Measurements from ENCODE around the gene GOLGB1.

Gene GOLGB1

DNA sequence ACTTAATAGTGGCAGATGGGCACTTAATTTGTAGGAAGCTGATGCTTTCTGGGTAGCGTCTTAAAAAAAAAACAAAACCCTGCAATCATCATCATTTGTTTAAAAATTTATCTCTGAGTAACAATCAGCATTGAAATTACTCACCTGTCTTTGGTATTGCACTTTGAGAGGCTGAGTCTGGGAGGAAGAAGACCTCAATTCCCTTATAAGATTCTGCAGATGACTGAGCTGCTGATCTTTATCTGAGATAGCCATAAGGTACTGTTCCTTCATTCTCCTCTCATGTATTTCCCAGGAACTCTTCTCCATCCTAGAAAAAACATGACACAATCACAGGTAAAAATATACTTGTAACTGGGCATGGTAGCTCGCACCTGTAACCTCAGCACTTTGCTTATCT lies 72.4 kb downstream of the GOLGB1 start:
- no peak for DNase-seq

DNA sequence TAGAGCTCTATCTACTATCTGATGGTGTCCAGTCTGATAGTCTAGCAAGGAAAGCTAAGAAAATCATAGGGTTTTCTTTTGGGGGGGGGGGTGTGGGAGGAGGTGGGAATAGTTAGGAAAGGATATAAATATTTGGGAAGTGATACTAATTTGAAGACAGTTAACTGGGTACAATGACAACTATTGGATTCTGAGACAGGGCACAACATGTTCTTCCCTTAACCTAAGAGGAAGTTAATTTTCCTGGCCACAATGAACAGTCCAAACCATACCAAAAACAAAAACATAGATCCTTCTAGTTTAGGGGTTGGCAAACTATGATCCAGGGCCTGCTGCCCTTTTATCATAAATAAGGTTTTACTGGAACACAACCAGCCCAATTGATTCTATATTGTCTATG lies 78.9 kb downstream of the GOLGB1 start:
- no peak for DNase-seq

DNA sequence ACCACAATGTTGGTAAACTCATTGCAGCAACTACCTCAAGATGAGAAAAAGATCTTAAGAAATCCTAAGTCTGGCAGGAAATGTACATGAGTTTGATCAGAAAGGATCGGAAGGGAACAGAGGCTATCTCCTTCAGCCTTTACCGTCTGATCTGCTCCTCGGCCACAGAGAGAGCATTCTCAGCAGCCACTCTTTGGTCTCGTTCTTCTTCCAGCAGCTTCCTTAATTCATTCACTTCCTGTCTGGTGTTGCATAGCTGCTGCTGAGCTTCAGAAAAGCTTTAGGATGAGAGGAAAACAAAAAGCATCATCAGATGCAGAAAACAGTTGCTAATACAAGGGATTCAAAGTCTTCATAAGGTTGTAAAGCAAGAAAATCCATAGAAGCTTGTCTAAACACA lies 82.2 kb downstream of the GOLGB1 start:
- no peak for DNase-seq

DNA sequence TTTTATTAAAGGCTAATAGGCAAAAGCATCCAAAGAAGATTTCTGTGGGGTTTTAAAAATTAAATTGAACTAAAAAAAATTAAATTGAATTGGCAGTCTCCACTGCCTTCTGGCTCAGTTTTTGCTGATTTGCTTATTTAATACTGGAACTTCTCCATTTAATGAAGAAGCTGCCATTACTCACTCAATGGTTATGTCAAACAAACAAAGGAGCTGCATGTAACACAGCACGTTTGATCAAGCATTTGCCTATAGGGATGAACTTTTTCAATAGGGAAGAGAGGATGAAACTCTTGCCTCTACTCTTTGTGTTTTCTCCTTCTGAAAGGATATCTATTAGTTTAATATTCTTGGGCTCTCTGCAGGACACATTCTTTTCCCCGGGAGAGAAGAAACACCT lies 84.1 kb downstream of the GOLGB1 start:
- DNase-seq: no peak

DNA sequence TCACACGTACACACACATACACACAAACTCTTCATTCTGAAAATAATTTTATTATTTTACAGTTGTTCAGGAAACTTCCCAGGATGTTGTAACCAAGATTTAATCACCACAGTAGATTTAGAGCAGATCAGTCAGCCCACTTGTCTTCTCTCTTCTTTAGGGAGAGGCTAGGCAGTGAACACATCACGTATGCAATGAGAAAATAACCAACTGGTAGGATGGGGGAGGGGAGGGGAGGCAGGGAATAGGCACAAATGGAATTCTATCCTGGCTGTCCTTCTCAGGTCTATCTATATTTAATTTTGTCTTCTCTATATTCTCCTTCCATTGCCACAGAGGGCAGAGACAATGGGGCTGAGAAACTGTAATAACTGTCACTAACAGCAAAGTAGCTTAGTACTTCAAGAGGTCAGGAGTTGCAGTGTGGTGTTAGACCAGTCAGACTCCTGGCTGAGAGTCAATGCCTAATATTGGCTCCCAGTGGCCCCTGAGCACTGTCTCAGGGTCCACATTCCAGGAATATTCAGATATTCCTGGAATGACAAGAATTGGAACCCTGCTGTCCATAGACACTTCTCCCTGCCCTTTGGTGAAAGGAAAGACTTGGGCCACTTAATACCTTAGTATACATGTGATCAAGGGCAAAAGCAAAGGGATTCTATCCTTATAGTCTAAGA lies 86.2 kb downstream of the GOLGB1 start:
- peak; percentile 17 for DNase-seq

DNA sequence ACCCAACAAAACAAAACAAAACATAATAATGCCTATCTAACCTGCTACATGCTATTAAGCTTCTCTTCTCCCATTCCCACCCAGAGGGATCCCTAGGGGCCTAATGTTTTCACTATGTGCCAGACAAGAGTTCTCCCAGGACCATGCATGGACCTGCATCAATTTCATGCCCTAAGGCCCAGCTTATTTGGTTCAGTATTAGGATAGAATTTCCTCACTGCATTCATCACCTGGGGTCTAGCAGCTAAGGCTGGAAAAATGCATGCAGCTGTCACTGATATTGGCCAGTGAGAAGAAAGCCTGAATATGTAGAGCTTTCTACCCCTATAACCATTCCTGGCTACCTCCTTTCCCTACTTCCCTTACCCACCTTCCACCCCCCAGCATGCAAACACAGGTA lies 86.8 kb downstream of the GOLGB1 start:
- no peak for DNase-seq

DNA sequence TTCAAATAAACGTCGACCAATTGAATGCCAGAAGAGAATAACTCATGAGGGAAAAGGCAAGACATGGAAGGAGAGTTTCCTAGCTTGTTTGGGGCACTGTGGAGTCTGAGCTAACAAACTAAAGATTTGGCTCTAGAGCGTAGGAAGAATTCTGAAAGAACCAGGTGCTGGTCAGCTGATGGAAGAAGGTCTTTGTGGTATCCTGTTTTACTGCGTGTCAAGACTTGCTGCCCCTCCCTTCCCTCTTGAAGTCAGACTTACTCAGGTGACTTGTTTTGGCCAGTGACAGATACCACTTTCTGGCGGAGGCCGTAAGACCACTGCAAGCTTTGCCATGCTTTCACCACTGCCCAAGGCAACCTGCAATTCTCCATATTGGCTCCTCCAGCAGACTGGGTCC lies 88.2 kb downstream of the GOLGB1 start:
- DNase-seq: no peak

DNA sequence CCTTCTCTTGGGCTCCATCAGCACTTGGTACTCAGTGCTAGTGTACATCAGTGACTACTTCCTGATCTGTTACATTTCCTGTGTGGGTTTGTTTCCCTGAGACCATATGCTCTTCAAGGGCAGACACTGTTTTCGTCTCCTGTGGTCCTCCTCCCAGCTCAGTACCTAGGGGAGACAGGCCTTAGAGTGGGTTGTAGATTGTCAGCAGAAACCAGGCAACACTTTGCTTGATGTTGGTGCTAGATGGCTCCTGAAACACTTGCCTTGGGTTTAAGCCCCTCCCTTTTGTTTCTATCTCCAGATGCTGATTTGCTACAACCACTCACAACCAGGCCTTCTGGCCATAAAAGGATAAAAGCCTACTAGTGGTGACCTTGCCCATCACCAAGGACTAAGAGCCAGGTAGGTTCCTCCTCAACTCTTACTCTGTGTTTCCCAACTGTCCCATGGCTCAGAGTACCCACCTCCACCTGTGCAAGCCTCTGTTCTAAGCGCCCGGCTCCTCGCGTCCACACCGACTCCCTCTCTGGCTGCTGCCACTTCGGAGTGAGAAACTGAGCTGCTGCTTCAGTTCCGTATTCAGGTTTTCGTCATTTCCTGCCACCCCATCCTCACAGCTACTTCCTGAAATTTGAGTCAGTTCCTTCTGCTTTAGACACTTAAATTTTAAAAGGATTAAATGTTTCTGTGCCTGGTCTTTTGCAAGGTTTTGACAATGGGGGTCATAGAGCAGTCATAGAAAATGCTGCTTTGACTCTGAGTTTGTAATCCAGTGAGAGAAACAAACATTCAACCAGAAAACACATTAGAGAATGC lies 89.0 kb downstream of the GOLGB1 start, which contains the start of gene HCLS1:
Gene HCLS1 (minus strand): TSS at position 548 of the 816 bp plus-strand sequence. CDS start 2,556 bp downstream, outside the sequence.
- DNase-seq: no peak

DNA sequence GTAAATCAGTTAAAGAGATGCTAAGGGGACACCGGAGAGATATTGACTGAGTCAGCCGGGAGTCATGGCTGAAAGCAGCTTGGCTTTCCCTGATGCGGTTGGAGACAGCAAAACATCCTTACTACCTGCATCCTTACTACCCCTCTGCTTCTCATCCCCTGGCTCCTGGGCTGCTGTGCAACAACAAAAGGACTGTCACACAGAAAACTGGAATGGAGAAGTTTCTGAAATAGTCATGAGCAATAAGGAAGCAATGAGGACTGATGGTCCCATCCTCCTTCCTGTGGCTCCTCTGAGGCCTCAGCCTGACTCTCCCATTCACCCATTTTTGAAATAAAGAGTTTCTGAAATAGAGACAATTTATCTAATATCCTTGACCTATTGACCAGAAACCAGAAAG lies 90.0 kb downstream of the GOLGB1 start:
- no peak for DNase-seq

DNA sequence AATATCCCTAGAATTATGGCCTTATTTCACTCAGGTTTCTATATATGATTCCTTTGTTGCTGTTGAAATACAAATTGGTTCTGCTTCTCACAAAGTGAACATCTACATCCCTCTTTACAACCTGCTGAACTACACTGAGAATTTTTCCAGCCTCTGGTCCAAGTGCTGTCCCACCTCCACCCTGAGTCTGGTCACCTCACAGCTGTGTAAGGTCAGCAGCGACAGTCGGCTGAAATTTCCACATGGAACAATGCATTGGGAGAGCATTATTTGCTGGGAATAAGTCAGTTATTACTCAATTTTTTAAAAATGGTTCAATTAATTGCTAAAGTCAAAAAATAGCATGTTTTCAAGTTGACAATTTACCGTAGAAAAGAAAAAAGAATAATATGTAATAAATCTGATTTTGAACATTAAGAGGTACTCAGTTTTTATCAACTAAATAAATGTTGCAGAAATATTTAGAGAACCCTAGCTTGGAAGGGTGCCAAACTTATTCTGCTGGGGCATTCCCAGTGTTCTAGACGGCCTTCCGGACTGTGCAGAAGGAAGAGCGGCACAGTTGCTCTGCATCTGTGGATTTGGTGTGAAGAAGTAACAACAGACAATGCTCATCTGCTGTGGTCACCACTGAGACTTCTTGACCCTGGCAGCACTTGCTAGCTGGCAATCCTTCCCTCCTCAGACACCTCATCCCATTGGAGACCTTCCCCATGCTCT lies 90.7 kb downstream of the GOLGB1 start:
- no peak for DNase-seq

DNA sequence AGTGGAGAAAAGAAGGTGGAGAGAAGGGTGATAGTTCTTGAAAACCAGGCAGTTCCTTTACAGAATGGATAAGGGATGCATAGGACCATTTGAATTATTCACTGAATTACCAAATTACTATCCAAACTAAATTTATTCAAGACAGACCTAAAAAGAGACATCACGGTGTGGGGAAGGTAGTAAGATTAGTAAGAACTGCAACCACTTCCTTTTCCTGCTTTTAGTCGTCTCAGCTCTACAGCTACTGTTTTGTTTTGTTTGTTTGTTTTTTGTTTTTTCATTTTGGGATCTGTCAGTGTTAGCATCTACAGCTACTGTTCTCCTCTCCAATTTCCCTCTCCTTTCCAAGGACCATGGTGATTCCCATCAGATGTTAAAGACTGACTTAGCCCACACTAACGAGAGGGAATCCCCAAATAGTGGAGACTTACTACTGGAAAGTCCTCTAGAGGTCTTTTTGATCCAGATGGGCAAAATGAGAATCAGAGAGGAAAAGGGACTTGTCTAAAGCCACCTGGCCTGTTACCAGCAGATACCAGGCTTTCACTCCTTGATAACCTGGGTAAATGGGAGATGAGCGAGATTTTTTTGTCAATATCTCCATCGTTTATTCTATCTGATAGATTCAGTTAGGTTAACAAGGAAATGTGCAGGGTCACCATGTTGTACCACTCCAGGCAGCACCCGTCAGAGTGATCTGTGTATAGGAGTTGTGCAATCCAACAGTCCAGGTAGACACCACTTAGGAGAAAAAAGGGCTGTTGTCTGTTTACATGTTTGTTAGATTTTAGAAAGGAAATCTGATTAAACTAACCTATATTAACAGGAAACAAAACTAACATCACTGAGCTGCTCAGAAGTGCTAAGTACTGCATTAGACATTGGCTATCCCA lies 94.8 kb downstream of the GOLGB1 start:
- DNase-seq: no peak

DNA sequence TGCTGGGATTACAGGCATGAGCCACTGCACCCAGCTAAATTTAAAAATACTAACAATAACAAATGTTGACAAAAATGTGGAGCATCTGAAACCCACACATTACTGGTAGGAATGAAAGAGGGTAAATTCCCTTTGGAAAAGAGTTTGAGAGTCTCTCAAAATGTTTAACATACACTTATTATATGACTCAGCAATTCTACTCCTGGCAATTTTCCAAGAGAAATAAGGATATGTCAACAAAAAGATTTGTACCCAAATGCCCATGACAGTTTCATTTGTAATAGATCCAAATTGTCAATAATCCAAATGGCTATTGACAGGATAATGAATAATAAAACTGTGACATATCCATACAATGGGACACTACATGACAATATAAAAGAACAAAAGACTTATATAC lies 97.9 kb downstream of the GOLGB1 start:
- peak; percentile 24 for DNase-seq

DNA sequence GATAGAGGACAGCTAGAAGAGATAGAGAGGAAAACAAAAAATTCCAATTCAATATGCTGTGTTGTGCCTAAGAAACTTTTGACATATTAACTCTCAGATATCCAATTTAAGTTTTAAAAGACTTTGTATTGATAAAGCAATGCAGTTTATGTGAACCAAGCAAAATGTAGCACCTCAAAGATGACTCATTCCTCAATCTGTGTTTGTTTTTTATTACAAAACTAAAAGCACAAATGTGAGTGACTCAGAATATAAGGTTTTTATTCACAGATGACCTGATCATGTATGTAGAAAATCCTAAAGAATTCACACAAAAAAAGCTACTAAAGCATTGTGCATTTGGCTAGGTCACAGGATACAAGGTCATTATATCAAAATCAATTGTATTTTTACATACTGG lies 99.9 kb downstream of the GOLGB1 start:
- no peak for DNase-seq

DNA sequence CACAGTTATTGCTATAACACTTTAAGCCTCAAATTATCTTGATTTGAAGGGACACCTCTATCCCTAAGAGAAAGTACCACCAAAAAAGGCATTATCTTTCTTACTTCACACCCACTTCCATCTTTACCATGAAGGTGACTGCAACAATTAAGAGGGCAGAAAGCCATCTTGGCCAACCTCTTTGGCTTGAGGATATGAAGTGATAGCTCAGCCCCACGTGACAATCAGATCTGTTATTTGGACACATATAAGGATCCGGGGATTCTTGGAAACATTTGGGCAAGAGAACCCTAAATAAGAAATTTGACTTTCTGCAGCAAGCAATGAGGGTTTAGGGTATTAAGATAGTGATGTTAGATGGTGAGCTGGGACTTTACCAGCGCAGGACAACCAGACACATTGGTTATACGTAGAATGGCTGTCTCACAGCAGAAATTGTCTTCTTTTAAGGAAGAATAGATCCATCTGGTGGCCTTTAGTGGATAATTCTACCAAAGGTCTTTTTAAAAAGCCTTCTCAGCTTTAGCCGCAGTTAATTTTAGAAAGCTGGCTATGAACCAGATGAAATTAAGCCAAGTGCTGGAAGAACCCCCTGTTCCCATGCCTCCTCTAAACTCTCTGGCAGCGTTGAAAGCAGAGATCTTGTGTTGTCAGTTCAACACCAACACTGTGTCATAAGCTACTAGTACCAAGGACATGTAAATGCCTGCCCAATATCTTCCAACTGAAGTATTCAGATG lies 101.2 kb downstream of the GOLGB1 start:
- no peak for DNase-seq

DNA sequence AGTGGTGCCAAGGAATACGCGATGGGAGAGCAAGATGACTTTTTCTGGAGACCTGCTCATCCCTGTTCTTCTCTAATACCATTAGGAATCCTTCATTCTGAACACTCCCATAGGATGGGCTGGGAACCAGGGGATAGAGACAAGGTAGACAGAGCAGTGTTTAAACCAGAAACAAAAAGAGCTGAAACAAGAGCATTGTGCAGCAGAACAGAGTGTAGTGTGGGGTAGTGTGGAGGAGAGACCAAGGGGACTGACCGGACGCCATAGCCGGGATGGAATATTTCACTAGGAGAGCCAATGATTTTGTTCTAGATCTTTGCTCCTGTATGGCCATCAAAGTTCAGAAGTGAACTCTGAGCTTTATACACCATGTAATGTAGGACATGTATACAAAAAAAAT lies 104.5 kb downstream of the GOLGB1 start:
- DNase-seq: no peak

DNA sequence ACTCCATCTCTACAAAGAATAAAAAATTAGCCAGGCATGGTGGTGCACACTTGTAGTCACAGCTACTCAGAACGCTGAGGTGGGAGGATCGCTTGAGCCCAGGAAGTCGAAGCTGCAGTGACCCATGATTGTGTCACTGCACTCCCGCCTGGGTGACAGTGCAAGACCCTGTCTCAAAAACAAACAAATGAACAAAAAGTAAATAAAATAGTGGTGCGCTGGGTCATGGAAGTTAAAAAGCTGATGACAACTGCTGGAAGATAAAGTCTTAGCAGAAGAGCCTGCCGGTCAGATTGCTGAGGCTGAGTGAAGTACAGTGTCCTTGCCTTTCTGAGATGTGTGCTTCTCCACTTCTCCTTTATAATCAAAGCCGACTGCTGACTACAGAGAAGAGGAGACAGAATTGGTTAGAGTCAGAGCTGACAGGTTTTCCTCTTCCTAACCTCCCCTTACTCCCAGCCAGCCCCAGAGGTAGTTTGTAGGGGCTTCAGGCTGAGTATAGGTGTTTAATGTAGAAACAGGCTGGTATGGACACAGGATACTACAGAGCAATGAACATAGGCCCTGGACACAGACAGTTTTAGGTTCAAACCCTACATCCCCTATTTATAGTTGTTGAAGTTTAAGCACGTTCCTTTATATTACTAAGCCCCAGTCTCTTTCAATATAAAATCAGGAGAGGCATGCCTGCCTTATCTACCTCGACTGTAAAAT lies 106.8 kb downstream of the GOLGB1 start:
- DNase-seq: no peak

DNA sequence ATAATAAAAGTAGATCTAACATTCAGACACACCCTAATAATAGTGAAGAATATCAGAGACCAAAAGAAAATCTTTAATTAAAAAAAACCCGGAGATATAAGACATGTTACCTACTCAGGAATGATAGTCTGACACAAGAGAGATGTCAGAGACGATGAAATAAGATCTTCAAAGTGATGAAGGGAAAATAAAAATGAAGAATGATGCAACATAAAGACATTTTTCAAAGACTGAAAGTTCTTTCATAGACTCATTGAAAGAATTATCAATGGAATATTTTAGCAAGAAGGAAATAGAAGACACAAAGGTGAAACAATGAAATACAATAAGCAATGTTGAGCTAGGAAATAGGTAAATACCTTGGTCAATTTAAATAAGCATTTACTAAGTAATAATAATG lies 108.4 kb downstream of the GOLGB1 start:
- DNase-seq: no peak

DNA sequence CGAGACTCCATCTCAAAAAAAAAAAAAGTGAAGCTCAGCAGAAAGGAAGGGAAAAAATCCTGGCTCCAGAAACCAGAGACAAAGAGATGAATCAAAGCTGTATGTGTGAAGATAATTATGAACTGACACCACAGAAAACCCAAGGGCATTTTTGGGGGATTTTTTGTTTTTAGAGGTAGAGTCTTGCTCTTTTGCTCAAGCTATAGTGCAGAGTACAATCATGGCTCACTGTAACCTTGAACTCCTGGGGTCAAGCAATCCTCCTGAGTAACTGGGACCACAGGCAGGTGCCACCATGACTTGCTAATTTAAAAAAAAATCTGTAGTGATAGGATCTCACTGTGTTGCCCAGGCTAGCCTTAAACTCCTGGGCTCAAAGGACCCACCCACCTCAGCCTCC lies 111.6 kb downstream of the GOLGB1 start:
- no peak for DNase-seq

DNA sequence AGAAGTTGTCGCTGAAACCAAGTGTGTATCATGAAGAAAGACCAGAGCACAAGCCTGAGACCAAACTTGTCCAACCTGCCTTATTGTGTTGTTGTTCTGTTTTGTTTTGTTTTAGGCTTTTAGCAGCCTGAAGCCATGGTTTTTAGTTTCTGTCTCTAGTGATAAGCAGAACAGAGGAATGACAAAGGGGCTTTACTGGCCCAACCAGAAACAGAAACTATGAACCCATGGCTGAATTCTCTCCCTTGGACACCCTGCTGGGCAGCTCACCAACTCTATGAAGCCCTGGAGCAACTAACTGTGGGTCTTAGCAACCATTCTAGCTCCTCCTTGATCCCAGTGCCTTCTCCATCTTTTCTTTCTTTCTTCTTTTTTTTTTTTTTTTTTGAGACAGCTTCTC lies 119.2 kb downstream of the GOLGB1 start:
- no peak for DNase-seq

DNA sequence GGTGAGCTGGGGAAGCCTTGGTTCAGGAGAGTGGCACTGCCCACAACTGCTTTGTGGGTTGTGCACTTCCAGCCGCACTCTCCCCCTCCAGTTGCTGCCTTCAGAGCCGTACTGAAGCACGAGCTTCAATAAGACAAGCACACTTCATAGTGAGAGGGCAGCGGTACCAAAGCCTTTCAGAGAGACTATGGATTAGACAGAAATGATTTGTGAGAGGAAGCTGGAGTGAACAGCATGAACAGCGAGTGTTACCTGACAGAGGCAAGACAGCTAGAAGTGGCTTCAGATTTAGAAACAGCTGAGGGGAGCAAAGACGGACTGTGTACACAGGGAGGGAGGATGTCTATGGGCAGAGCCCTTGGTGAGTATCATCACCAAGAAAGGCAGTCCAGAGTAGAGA lies 119.9 kb downstream of the GOLGB1 start:
- DNase-seq: no peak

DNA sequence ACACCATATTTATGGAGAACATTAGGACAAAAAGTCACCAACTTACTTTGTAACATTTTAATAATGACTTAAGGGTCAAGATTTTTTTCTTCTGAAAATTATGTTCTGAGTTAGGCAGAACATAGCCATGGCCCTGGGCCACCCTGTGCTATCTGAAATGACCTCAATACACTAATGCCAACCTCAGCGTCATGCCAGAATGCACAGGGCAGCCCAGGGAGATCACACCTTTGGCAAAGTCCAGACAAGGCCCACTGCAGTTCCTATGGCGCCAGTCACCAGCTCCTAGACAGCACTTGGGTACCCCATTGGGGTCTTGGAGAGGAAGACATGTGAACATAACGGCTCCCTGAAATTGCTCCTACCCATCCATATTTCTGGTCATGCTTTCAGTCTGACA lies 121.9 kb downstream of the GOLGB1 start:
- DNase-seq: no peak
